HG03045 (cell line): ENCODE data around the gene TGM2.
A peak's percentile ranks its signal among the peaks of the same experiment; 100 is the strongest.

Experiments used
- ATAC-seq: cut with Tn5 transposase; IDR thresholded peaks from one replicate; pipeline ENCODE4 v1.9.1; 2021; ENCODE audit warnings: mild to moderate bottlenecking, moderate library complexity; ENCODE audit not compliant: unreplicated experiment

TGM2 gene

GRCh38 chr20:38199501-38200390, 34.7 kb upstream of the TGM2 start:
- no peak for ATAC-seq

- ATAC-seq: no peak
These were observed 33.3 kb upstream of the TGM2 start for GRCh38 chr20:38198238-38198861.

DNA sequence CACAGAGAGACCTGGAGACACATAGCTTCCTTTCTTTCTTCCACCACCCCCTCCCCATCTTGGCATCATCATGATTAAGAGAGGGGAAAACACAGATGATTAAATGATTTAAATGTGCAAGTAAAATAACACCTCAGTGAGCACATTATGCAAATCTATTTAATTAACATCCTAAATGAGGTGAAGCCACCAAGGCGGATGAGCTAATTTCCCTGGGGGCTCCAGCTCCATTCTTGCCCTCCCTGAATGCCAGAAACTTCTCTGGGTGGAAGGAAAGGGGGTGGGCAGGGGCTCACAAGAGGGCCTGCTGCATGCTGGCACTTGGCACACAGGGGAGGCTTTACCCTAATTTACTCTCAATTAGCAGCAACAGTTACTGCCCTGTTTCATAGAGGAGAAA, 32.5 kb upstream of the TGM2 start:
- no peak for ATAC-seq

- ATAC-seq: no peak
These were observed 32.1 kb upstream of the TGM2 start for GRCh38 chr20:38197217-38197616.

GRCh38 chr20:38196592-38196991, 31.5 kb upstream of the TGM2 start:
- ATAC-seq: no peak

- no peak for ATAC-seq
These were observed 31.0 kb upstream of the TGM2 start for GRCh38 chr20:38196076-38196475.

- no peak for ATAC-seq
These were observed 30.5 kb upstream of the TGM2 start for GRCh38 chr20:38195521-38195920.

GRCh38 chr20:38194971-38195504, 30.0 kb upstream of the TGM2 start:
- no peak for ATAC-seq

DNA sequence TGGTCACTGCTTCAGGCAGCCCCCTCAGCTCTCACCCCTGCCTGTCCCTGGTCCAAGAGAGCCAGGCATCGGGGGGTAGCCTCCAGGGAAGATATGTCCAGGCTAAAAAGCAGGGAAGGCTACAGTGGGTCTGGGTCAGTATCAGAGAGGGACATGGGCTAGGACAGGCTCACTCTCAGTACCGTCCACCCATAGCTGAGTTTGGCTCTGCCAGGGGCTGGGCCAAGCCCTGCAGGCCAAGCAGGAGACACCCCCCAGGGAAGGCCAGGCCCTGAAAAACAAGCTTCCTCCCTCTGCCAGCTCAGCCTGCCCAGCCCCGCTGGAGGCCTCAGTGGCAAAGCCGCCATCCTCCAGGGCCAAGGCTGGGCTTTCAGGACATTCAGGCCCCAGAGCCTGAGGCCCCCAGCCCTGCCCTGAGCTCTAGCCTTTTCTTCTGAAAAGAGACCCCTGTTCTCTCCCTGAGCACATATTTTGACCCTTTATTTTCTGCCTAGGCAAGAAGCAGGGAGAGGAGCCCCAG, 28.6 kb upstream of the TGM2 start:
- ATAC-seq: no peak

GRCh38 chr20:38192323-38192885, 27.3 kb upstream of the TGM2 start:
- ATAC-seq: no peak

DNA sequence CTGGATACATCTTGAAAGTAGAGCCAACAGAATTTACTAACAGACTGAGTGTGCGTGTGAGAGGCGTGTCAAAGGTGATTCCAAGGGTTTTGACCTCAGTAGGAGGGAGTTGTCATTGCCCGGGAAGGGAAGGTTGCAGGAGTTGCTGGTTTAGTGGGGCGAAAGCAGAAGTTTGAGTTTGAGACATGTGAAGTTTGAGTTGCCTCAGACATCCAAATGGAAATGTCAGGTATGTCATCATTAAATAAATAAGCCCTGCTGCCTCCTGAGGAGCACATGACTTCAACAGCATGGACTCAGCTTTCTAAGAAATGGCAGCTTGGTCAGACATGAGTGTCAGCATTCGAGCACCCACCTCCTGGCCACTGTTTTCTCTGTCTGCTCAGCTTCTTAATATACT, 26.6 kb upstream of the TGM2 start:
- ATAC-seq: no peak

- ATAC-seq: no peak
These were observed 25.9 kb upstream of the TGM2 start for GRCh38 chr20:38190936-38191371.

GRCh38 chr20:38190166-38190565, 25.1 kb upstream of the TGM2 start:
- ATAC-seq: no peak

DNA sequence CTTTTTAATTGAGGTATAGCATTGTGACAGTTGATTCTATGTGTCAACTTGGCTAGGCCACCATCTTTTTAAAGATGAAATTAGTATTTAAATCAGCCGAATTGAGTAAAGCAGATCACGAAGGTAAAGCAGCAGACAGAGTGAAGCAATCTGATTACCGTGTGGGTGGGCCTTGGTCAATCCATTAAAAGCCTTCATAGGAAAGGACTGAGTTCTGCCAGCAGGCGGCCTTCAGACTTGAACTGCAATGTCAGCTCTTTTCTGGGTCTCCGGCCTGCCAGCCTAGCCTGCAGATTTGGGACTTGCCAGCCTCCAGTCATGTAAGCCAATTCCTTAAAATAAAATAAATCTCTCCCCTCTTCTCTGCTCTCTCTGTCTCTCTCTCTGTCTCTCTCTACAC, 22.4 kb upstream of the TGM2 start:
- no peak for ATAC-seq

GRCh38 chr20:38186788-38187221, 21.7 kb upstream of the TGM2 start:
- no peak for ATAC-seq

DNA sequence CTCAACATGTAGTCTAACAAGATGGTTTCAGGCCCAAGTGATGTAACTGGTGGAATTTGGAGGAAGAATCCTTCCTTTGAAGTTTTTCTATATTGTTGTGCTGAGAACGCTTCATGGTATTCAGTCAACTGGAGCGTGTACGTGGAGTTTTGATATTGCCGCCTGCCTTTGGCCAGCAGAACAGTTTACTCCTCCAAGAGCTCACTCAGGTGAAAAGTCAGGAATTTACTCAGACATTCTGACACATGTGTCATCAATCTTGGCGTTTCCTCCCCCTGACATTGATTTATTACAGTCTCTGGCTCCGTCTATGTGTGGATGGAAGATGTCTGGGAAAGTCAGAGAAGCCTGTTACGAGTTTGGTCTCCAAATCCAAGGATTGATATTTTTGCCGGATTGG, 19.0 kb upstream of the TGM2 start:
- ATAC-seq: no peak

- ATAC-seq: no peak
These were observed 16.9 kb upstream of the TGM2 start for GRCh38 chr20:38181971-38182370.

GRCh38 chr20:38181207-38181801, 16.2 kb upstream of the TGM2 start:
- ATAC-seq: peak; percentile 68

- ATAC-seq: no peak
These were observed 15.7 kb upstream of the TGM2 start for GRCh38 chr20:38180781-38181180.

- ATAC-seq: no peak
These were observed 14.8 kb upstream of the TGM2 start for GRCh38 chr20:38179846-38180245.

GRCh38 chr20:38178581-38178980, 13.5 kb upstream of the TGM2 start:
- no peak for ATAC-seq
